Measurements from ENCODE around the gene FBL.

FBL gene

GRCh38 chr19:39846678-39847486 is 703 bp upstream of the FBL start:
- no peak for TF ChIP-seq CTCF (IDR thresholded peaks at IDR 0.05; ENCODE audit: insufficient read depth, missing control alignments)
- DNase-seq (ENCODE audit: insufficient read length, low spot score) (no peak), FAIRE-seq (no peak)

GRCh38 chr19:39845584-39845932 is 621 bp downstream of the FBL start:
- no peak for DNase-seq (ENCODE audit: insufficient read length, low spot score)
- FAIRE-seq = no peak
- no peak for TF ChIP-seq CTCF (IDR thresholded peaks at IDR 0.05; ENCODE audit: insufficient read depth, missing control alignments)

- TF ChIP-seq CTCF (IDR thresholded peaks at IDR 0.05; ENCODE audit: insufficient read depth, missing control alignments) = no peak
- DNase-seq (ENCODE audit: insufficient read length, low spot score) (no peak), FAIRE-seq (no peak)
Observed at GRCh38 chr19:39845172-39845571, 1.0 kb downstream of the FBL start.

- TF ChIP-seq CTCF (IDR thresholded peaks at IDR 0.05; ENCODE audit: insufficient read depth, missing control alignments) = peak; percentile 64
- FAIRE-seq (no peak), DNase-seq (ENCODE audit: insufficient read length, low spot score) (no peak)
Observed at GRCh38 chr19:39843919-39844793, 2.0 kb downstream of the FBL start.

- DNase-seq (ENCODE audit: insufficient read length, low spot score) = no peak
- FAIRE-seq = no peak
- no peak for TF ChIP-seq CTCF (IDR thresholded peaks at IDR 0.05; ENCODE audit: insufficient read depth, missing control alignments)
Observed at GRCh38 chr19:39842693-39843435, 3.3 kb downstream of the FBL start.

GRCh38 chr19:39841041-39841440 is 5.1 kb downstream of the FBL start:
- DNase-seq (ENCODE audit: insufficient read length, low spot score) (no peak), FAIRE-seq (no peak)
- TF ChIP-seq CTCF (IDR thresholded peaks at IDR 0.05; ENCODE audit: insufficient read depth, missing control alignments) = no peak

Data from D721Med (cell line).